T-helper 2 cell treated with Interferon-gamma antibody and Interleukin-4, amounts not matched to agents 5 μg/mL and 100 μg/mL, for 36 hours (primary cell): ENCODE measurements around the gene FAM168B.
"Not testable (repeated sequence)": the region's sequence is repeated elsewhere in the genome, so short reads cannot be mapped to it uniquely, and the experiment has no call there.

Experiments used
- DNase-seq: peaks from one replicate; pipeline ENCODE4 v3.0.0; 2021; ENCODE audit warnings: low spot score
- H3K27ac Mint-ChIP-seq: one replicate; pipeline ENCODE4 v1.8.0; 2021; ENCODE audit warnings: mild to moderate bottlenecking, mixed read lengths
- H3K27me3 Mint-ChIP-seq: one replicate; pipeline ENCODE4 v1.8.0; 2021; ENCODE audit warnings: low read depth, mixed read lengths
- H3K36me3 Mint-ChIP-seq: one replicate; pipeline ENCODE4 v1.8.0; 2021; ENCODE audit warnings: low read depth, mixed read lengths
- H3K4me1 Mint-ChIP-seq: one replicate; pipeline ENCODE4 v1.8.0; 2021; ENCODE audit warnings: low read depth, mixed read lengths
- H3K4me3 Mint-ChIP-seq: one replicate; pipeline ENCODE4 v1.8.0; 2022; ENCODE audit warnings: mild to moderate bottlenecking, moderate library complexity, mixed read lengths
- H3K9me3 Mint-ChIP-seq: one replicate; pipeline ENCODE4 v1.8.0; 2021; ENCODE audit warnings: mixed read lengths

FAM168B gene

GRCh38 chr2:131114950-131115349 is 21.7 kb upstream of the FAM168B start:
- Mint-ChIP-seq H3K36me3 (peaks cover 59% of the 10 kb centered on the region), H3K4me1 (peaks cover 56% of the 10 kb centered on the region), H3K4me3 (peak overlapping the region; percentile 5)
- not testable (repeated sequence) for H3K27ac Mint-ChIP-seq, H3K27me3 Mint-ChIP-seq, H3K9me3 Mint-ChIP-seq, DNase-seq

- Mint-ChIP-seq H3K36me3 (peaks cover 62% of the 10 kb centered on the region), H3K27me3 (no peaks in the 10 kb centered on the region), H3K27ac (peak overlapping the region; percentile 15), H3K4me3 (no peak overlapping the region), H3K9me3 (peaks cover 8% of the 10 kb centered on the region), H3K4me1 (peaks cover 60% of the 10 kb centered on the region)
- no peak for DNase-seq
These were observed 20.4 kb upstream of the FAM168B start for GRCh38 chr2:131113566-131114227.

- no peak for DNase-seq
- Mint-ChIP-seq H3K36me3 (peaks cover 61% of the 10 kb centered on the region), H3K4me1 (peaks cover 57% of the 10 kb centered on the region), H3K27me3 (no peaks in the 10 kb centered on the region), H3K9me3 (peaks cover 8% of the 10 kb centered on the region), H3K4me3 (peak overlapping the region; percentile 28), H3K27ac (peak overlapping the region; percentile 53)
These were observed 19.3 kb upstream of the FAM168B start for GRCh38 chr2:131112529-131112928.

GRCh38 chr2:131105950-131106801 is 12.9 kb upstream of the FAM168B start:
- Mint-ChIP-seq H3K27ac (peak overlapping the region; percentile 98), H3K4me1 (peaks cover 45% of the 10 kb centered on the region), H3K36me3 (peaks cover 23% of the 10 kb centered on the region), H3K4me3 (peak overlapping the region; percentile 93), H3K27me3 (no peaks in the 10 kb centered on the region), H3K9me3 (no peaks in the 10 kb centered on the region)
- peak; percentile 65 for DNase-seq

- DNase-seq: peak; percentile 96
- Mint-ChIP-seq H3K27ac (peak within 1 kb of the TSS; percentile 98), H3K4me1 (peaks cover 42% of the 10 kb centered on the region), H3K36me3 (peaks cover 17% of the 10 kb centered on the region), H3K9me3 (no peaks in the 10 kb centered on the region), H3K4me3 (peak within 1 kb of the TSS; percentile 93), H3K27me3 (no peaks in the 10 kb centered on the region)
These were observed 12.1 kb upstream of the FAM168B start, which contains the start of gene PLEKHB2 for GRCh38 chr2:131105156-131105949. TSS of gene PLEKHB2 (plus strand) at chr2:131105336. CDS start at chr2:131120942, 15,606 bp downstream.

- peaks cover 13% of the 10 kb centered on the region for H3K36me3 Mint-ChIP-seq
- peak overlapping the region; percentile 93 for H3K4me3 Mint-ChIP-seq
- H3K27me3 Mint-ChIP-seq: no peaks in the 10 kb centered on the region
- H3K4me1 Mint-ChIP-seq: peaks cover 40% of the 10 kb centered on the region
- DNase-seq: peak; percentile 59
- no peaks in the 10 kb centered on the region for H3K9me3 Mint-ChIP-seq
- H3K27ac Mint-ChIP-seq: peak overlapping the region; percentile 98
These were observed 11.4 kb upstream of the FAM168B start for GRCh38 chr2:131104487-131105155.

GRCh38 chr2:131103165-131103564 is 9.9 kb upstream of the FAM168B start:
- no peak for DNase-seq
- Mint-ChIP-seq H3K4me1 (peaks cover 31% of the 10 kb centered on the region), H3K27ac (no peak overlapping the region), H3K9me3 (no peaks in the 10 kb centered on the region), H3K4me3 (no peak overlapping the region), H3K27me3 (no peaks in the 10 kb centered on the region), H3K36me3 (peaks cover 6% of the 10 kb centered on the region)

GRCh38 chr2:131094463-131095281 is 1.4 kb upstream of the FAM168B start:
- Mint-ChIP-seq H3K9me3 (no peaks in the 10 kb centered on the region), H3K27me3 (peaks cover 2% of the 10 kb centered on the region), H3K4me3 (peak overlapping the region; percentile 96), H3K4me1 (peaks cover 10% of the 10 kb centered on the region), H3K27ac (peak overlapping the region; percentile 94), H3K36me3 (peaks cover 5% of the 10 kb centered on the region)
- DNase-seq: no peak

- H3K27ac Mint-ChIP-seq: peak overlapping the region; percentile 94
- H3K4me1 Mint-ChIP-seq: peaks cover 10% of the 10 kb centered on the region
- DNase-seq: no peak
- peaks cover 10% of the 10 kb centered on the region for H3K36me3 Mint-ChIP-seq
- peak overlapping the region; percentile 96 for H3K4me3 Mint-ChIP-seq
- peaks cover 2% of the 10 kb centered on the region for H3K27me3 Mint-ChIP-seq
- no peaks in the 10 kb centered on the region for H3K9me3 Mint-ChIP-seq
These were observed 619 bp upstream of the FAM168B start for GRCh38 chr2:131093696-131094462.

- H3K36me3 Mint-ChIP-seq: peaks cover 22% of the 10 kb centered on the region
- DNase-seq: no peak
- peak overlapping the region; percentile 77 for H3K27ac Mint-ChIP-seq
- H3K27me3 Mint-ChIP-seq: peaks cover 2% of the 10 kb centered on the region
- peak overlapping the region; percentile 82 for H3K4me3 Mint-ChIP-seq
- no peaks in the 10 kb centered on the region for H3K9me3 Mint-ChIP-seq
- H3K4me1 Mint-ChIP-seq: peaks cover 11% of the 10 kb centered on the region
These were observed 728 bp downstream of the FAM168B start for GRCh38 chr2:131092458-131093005.

GRCh38 chr2:131085646-131086045 is 7.6 kb downstream of the FAM168B start:
- no peak overlapping the region for H3K4me3 Mint-ChIP-seq
- no peak overlapping the region for H3K27ac Mint-ChIP-seq
- H3K27me3 Mint-ChIP-seq: no peaks in the 10 kb centered on the region
- H3K4me1 Mint-ChIP-seq: peaks cover 6% of the 10 kb centered on the region
- no peaks in the 10 kb centered on the region for H3K9me3 Mint-ChIP-seq
- DNase-seq: no peak
- peaks cover 62% of the 10 kb centered on the region for H3K36me3 Mint-ChIP-seq

GRCh38 chr2:131081190-131081589 is 12.1 kb downstream of the FAM168B start:
- Mint-ChIP-seq H3K4me1 (peaks cover 13% of the 10 kb centered on the region), H3K4me3 (no peak overlapping the region), H3K9me3 (no peaks in the 10 kb centered on the region), H3K27ac (peak overlapping the region; percentile 46), H3K27me3 (no peaks in the 10 kb centered on the region), H3K36me3 (peaks cover 62% of the 10 kb centered on the region)
- DNase-seq: no peak
